HepG2 (cell line): Measurements from ENCODE around the gene TMTC3. TPM values are rescaled to one million over a fixed set of nuclear protein-coding genes. Genes with fewer than 3 reads are reported as not detected.

Experiments
- ATF6 ChIP-seq: sonication (generic); formaldehyde crosslinking; conservative IDR thresholded peaks from 2 replicates; pipeline ENCODE4 v1.4.0; 2020; ENCODE audit warnings: missing genetic modification reagents
- GTF3A ChIP-seq: sonication (generic); formaldehyde crosslinking; conservative IDR thresholded peaks from 2 replicates; pipeline ENCODE4 v1.4.0; 2020; ENCODE audit warnings: mild to moderate bottlenecking, missing genetic modification reagents
- ISX ChIP-seq: sonication (generic); formaldehyde crosslinking; conservative IDR thresholded peaks from 2 replicates; pipeline ENCODE4 v1.5.0; 2020; ENCODE audit warnings: missing genetic modification reagents
- NCOR1 ChIP-seq: fragments of 200-600 bp; sonication (generic); IDR thresholded peaks from 2 replicates; pipeline ENCODE4 v1.7.0; 2017; ENCODE audit warnings: antibody characterized with exemption, low read length, borderline replicate concordance
- RFX3 ChIP-seq: IDR thresholded peaks from 2 replicates; pipeline ENCODE4 v1.6.1; 2016; ENCODE audit warnings: missing biosample characterization, missing genetic modification reagents
- TAF1 ChIP-seq: sonication (generic); formaldehyde crosslinking; IDR thresholded peaks from 2 replicates; pipeline ENCODE4 v1.4.0; 2020; ENCODE audit warnings: missing genetic modification reagents
- THAP7 ChIP-seq: sonication (generic); formaldehyde crosslinking; IDR thresholded peaks from 2 replicates; pipeline ENCODE4 v1.8.1; 2023; ENCODE audit warnings: mild to moderate bottlenecking, missing genetic modification reagents
- ZFP82 ChIP-seq: sonication (generic); formaldehyde crosslinking; IDR thresholded peaks from 2 replicates; pipeline ENCODE4 v1.5.1; 2020; ENCODE audit warnings: mild to moderate bottlenecking, missing genetic modification reagents, borderline replicate concordance
- ZNF280B ChIP-seq: sonication (generic); formaldehyde crosslinking; IDR thresholded peaks from 2 replicates; pipeline ENCODE4 v1.5.0; 2020; ENCODE audit warnings: missing genetic modification reagents, mild to moderate bottlenecking, borderline replicate concordance
- ZNF3 ChIP-seq: IDR thresholded peaks from 2 replicates; pipeline ENCODE4 v1.7.0; 2017; ENCODE audit warnings: inconsistent platforms
- ZNF326 ChIP-seq: sonication (generic); formaldehyde crosslinking; IDR thresholded peaks from 2 replicates; pipeline ENCODE4 v1.4.0; 2020; ENCODE audit warnings: missing genetic modification reagents, borderline replicate concordance
- ZNF607 ChIP-seq: sonication (generic); formaldehyde crosslinking; IDR thresholded peaks from 2 replicates; pipeline ENCODE4 v1.5.1; 2020; ENCODE audit warnings: missing genetic modification reagents, mild to moderate bottlenecking, borderline replicate concordance
- ZNF615 ChIP-seq: sonication (generic); formaldehyde crosslinking; IDR thresholded peaks from 2 replicates; pipeline ENCODE4 v1.5.0; 2020; ENCODE audit warnings: mild to moderate bottlenecking, missing genetic modification reagents, borderline replicate concordance
- polyA plus RNA-seq, 8 experiments: library from polyadenylated mRNA; depleted of rRNA in 3 of 8; stranded (reverse) in 7 of 8; unstranded in 1 of 8; fragments of >200 nt; fragmentation: Illumina TruSeq in 4 of 8; extraction: Trizol in 4 of 8; gene quantifications; 2 replicates each; pipeline versions ENCODE4 v1.2.1 to v1.2.3, GENCODE V29; 2011 to 2016; ENCODE audit warnings: low read depth in 4 of 8, missing spikeins in 1 of 8, mixed read lengths in 1 of 8; ENCODE audit not compliant: insufficient read depth in 1 of 8
- total RNA-seq, 5 experiments: library from RNA; depleted of rRNA; stranded (reverse); fragments of >200 nt; fragmentation: Illumina TruSeq; extraction: Trizol; gene quantifications; 2 replicates each; pipeline ENCODE4 v1.2.3, GENCODE V29; 2016; ENCODE audit warnings: low read depth in 1 of 5
- TF ChIP-seq, protein P1 (sequence below): sonication (generic); formaldehyde crosslinking; IDR thresholded peaks from 2 replicates; pipeline ENCODE4 v1.9.0; 2022; ENCODE audit warnings: missing genetic modification reagents, mild to moderate bottlenecking, borderline replicate concordance
- TF ChIP-seq, protein P2 (sequence below): sonication (generic); formaldehyde crosslinking; IDR thresholded peaks from 2 replicates; pipeline ENCODE4 v1.4.0; 2020; ENCODE audit warnings: missing genetic modification reagents, borderline replicate concordance
- TF ChIP-seq, protein P3 (sequence below): sonication (generic); formaldehyde crosslinking; IDR thresholded peaks from 2 replicates; pipeline ENCODE4 v1.5.0; 2020; ENCODE audit warnings: mild to moderate bottlenecking, missing genetic modification reagents, moderate library complexity

The TMTC3 gene
- total and polyA plus RNA-seq, 2 of the 13 experiments (the other 11 are each of a cell fraction or from before 2014, with no cell fraction given): 6.3 to 22.5 TPM

DNA sequence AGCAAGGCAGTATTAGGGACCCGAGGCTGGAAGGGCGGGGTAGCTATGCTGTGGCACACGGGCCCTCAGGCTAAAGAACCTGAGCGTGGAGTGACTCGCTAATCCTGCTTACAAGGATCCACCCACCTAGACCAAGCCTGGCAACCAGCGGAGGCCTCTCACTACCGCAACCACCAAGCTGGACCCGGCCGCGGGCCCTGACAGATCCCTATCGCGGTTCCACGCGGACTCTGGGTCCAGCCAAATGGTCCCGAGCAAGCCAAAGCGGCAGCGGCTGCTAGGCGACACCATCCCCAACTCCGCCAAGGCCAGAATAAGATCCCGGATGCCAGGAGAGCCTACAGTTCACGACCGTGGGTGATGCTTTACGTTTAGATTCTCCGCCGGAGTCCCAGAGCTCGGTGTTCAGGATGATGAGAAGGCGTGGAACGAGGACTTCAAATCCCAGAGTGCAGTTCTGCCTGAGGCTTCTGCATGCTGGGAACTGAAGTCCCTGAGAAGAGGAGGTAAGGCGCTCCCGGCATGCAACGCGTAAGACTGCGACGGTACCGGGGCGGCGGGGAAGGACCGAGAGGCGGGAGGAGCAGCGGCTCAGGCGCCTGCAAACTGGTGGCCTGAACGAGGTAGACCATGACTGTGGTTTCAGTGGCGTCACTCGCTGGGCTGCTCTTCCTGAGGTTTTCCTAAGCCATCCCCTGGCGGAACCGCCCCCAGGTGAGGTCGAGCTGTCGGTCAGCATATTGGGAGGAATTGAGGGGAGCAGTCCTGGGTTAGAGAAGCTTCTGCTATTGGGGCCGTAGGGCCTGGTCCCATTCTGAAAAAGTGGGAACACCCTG, at the start of gene TMTC3, which contains the start of gene CEP290 (continued):
- TF ChIP-seq, protein P1, sequence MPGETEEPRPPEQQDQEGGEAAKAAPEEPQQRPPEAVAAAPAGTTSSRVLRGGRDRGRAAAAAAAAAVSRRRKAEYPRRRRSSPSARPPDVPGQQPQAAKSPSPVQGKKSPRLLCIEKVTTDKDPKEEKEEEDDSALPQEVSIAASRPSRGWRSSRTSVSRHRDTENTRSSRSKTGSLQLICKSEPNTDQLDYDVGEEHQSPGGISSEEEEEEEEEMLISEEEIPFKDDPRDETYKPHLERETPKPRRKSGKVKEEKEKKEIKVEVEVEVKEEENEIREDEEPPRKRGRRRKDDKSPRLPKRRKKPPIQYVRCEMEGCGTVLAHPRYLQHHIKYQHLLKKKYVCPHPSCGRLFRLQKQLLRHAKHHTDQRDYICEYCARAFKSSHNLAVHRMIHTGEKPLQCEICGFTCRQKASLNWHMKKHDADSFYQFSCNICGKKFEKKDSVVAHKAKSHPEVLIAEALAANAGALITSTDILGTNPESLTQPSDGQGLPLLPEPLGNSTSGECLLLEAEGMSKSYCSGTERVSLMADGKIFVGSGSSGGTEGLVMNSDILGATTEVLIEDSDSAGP (CRISPR knock-in tag): peak; percentile 72; the same call in 1 of the 2 replicates
- TF ChIP-seq, protein P2, sequence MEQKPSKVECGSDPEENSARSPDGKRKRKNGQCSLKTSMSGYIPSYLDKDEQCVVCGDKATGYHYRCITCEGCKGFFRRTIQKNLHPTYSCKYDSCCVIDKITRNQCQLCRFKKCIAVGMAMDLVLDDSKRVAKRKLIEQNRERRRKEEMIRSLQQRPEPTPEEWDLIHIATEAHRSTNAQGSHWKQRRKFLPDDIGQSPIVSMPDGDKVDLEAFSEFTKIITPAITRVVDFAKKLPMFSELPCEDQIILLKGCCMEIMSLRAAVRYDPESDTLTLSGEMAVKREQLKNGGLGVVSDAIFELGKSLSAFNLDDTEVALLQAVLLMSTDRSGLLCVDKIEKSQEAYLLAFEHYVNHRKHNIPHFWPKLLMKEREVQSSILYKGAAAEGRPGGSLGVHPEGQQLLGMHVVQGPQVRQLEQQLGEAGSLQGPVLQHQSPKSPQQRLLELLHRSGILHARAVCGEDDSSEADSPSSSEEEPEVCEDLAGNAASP (CRISPR knock-in tag): peak; percentile 29; the same call in 1 of the 2 replicates
- 0 out of 2 replicates have a peak, but pooled peaks have one; percentile 63 for TF ChIP-seq GTF3A (CRISPR knock-in tag)
- peak; percentile 50 for TF ChIP-seq ZNF607 (CRISPR knock-in tag)
- no peak for TF ChIP-seq ZNF326 (CRISPR knock-in tag)
- no peak for TF ChIP-seq ZNF615 (CRISPR knock-in tag)
- peak; percentile 91 for TF ChIP-seq THAP7 (CRISPR knock-in tag)
- no peak for TF ChIP-seq NCOR1
- peak; percentile 51; the same call in 1 of the 2 replicates for TF ChIP-seq TAF1 (CRISPR knock-in tag)
- TF ChIP-seq, protein P3, sequence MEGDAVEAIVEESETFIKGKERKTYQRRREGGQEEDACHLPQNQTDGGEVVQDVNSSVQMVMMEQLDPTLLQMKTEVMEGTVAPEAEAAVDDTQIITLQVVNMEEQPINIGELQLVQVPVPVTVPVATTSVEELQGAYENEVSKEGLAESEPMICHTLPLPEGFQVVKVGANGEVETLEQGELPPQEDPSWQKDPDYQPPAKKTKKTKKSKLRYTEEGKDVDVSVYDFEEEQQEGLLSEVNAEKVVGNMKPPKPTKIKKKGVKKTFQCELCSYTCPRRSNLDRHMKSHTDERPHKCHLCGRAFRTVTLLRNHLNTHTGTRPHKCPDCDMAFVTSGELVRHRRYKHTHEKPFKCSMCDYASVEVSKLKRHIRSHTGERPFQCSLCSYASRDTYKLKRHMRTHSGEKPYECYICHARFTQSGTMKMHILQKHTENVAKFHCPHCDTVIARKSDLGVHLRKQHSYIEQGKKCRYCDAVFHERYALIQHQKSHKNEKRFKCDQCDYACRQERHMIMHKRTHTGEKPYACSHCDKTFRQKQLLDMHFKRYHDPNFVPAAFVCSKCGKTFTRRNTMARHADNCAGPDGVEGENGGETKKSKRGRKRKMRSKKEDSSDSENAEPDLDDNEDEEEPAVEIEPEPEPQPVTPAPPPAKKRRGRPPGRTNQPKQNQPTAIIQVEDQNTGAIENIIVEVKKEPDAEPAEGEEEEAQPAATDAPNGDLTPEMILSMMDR (CRISPR knock-in tag): no peak
- TF ChIP-seq ZNF3 (CRISPR knock-in tag): peak; percentile 59; the same call in 1 of the 2 replicates
- TF ChIP-seq ZNF280B (CRISPR knock-in tag): peak; percentile 89
- TF ChIP-seq ATF6: no peak
- TF ChIP-seq ISX (CRISPR knock-in tag): no peak
- TF ChIP-seq RFX3: peak; percentile 71
- TF ChIP-seq ZFP82 (CRISPR knock-in tag): peak; percentile 75
